Lung microvascular endothelial cell (primary cell): ENCODE data around the gene MEGF6. TPM values are rescaled to one million over a fixed set of nuclear protein-coding genes. Genes with fewer than 3 reads are reported as not detected.
A peak's percentile ranks its signal among the peaks of the same experiment; 100 is the strongest.

ENCODE experiments used
- DNase-seq, 2 donors: peaks; one replicate each; pipeline versions ENCODE4 v3.0.0 to v3.0.0-alpha.2; 2010; ENCODE audit warnings: low read depth in 2 of 2
- total RNA-seq: library from RNA; depleted of rRNA; stranded (reverse); fragments of >200 nt; gene quantifications from 2 replicates; pipeline ENCODE4 v1.2.1, GENCODE V29; 2014

The MEGF6 gene
- total RNA-seq, 1 donor from 2014 or later, result 212 TPM

- DNase-seq, result peak; percentile 21 to 79
These were observed 139.8 kb downstream of the MEGF6 start for GRCh38 chr1:3471356-3472087.

- no peak for DNase-seq
These were observed 140.5 kb downstream of the MEGF6 start for GRCh38 chr1:3470650-3471355.

GRCh38 chr1:3469849-3470649, 141.3 kb downstream of the MEGF6 start:
- DNase-seq, result no peak

- DNase-seq, result no peak
These were observed 142.0 kb downstream of the MEGF6 start for GRCh38 chr1:3469104-3469848.

- DNase-seq, result no peak
These were observed 142.8 kb downstream of the MEGF6 start for GRCh38 chr1:3468236-3469103.

- DNase-seq, result no peak
These were observed 143.9 kb downstream of the MEGF6 start for GRCh38 chr1:3467096-3468036.

- no peak for DNase-seq
These were observed 144.8 kb downstream of the MEGF6 start for GRCh38 chr1:3466366-3467075.

- DNase-seq, result no peak
These were observed 145.4 kb downstream of the MEGF6 start for GRCh38 chr1:3465935-3466321.

- no peak for DNase-seq
These were observed 146.0 kb downstream of the MEGF6 start for GRCh38 chr1:3465091-3465934.

- no peak for DNase-seq
These were observed 146.7 kb downstream of the MEGF6 start for GRCh38 chr1:3464649-3465025.

- no peak for DNase-seq
These were observed 147.2 kb downstream of the MEGF6 start for GRCh38 chr1:3463891-3464648.

GRCh38 chr1:3463408-3463863, 147.9 kb downstream of the MEGF6 start:
- DNase-seq, result no peak

GRCh38 chr1:3463013-3463385, 148.3 kb downstream of the MEGF6 start:
- no peak for DNase-seq

GRCh38 chr1:3462356-3463012, 148.8 kb downstream of the MEGF6 start:
- no peak for DNase-seq

- no peak for DNase-seq
These were observed 149.4 kb downstream of the MEGF6 start for GRCh38 chr1:3461934-3462275.

- no peak for DNase-seq
These were observed 149.9 kb downstream of the MEGF6 start for GRCh38 chr1:3461238-3461933.
